A549 treated with ZK216348 at 1 μM for 4 hours (cell line): ENCODE data around the gene BCS1L. TPM values are rescaled to one million over a fixed set of nuclear protein-coding genes. Genes with fewer than 3 reads are reported as not detected.

ENCODE experiments used
- total RNA-seq: library from RNA; stranded (reverse); fragments of 200-300 nt; extraction: Qiagen RNA extraction; gene quantifications from 5 replicates; pipeline ENCODE4 v1.2.3, GENCODE V29; 2022; ENCODE audit warnings: low read depth

BCS1L gene
- total RNA-seq, result 32.8 to 52.6 TPM (median 44.7 TPM) in 5 replicates

GRCh38 chr2:218659258-218659987, at the start of gene BCS1L, which contains the start of gene ZNF142:
TSS of gene BCS1L (plus strand) at chr2:218659683. CDS start at chr2:218660988, 1,305 bp downstream.
TSS of gene ZNF142 (minus strand) at chr2:218659623. CDS start at chr2:218656429, 3,194 bp downstream.

GRCh38 chr2:218671654-218672566, 12.4 kb downstream of the BCS1L start, which contains the start of the genes RNF25 and STK36:
TSS of gene RNF25 (minus strand) at chr2:218672002. CDS start at chr2:218671970, 32 bp downstream.
TSS of gene STK36 (plus strand) at chr2:218672086. CDS start at chr2:218672830, 744 bp downstream.

GRCh38 chr2:218710687-218711549, 51.4 kb downstream of the BCS1L start, which contains the start of gene TTLL4:
TSS of gene TTLL4 (plus strand) at chr2:218710835. CDS start at chr2:218737677, 26,842 bp downstream.

Other genes starting within 250 kb of the BCS1L start
- gene VIL1, start 240.6 kb upstream of the BCS1L start, total RNA-seq, result 0.24 to 0.67 TPM (median 0.35 TPM) in 4 of 5 replicates, not detected in the other
- gene USP37, start 91.3 kb upstream of the BCS1L start, total RNA-seq, result 3.3 to 5.6 TPM (median 4.8 TPM) in 5 replicates
- 40.6 to 45.6 TPM (median 43.6 TPM) in 5 replicates for gene CNOT9, start 90.8 kb upstream of the BCS1L start, total RNA-seq
- gene PLCD4, start 51.8 kb upstream of the BCS1L start, total RNA-seq, result 0.24 to 0.90 TPM (median 0.46 TPM) in 5 replicates
- 10.6 to 21.6 TPM (median 17.0 TPM) in 5 replicates for gene ZNF142, start 60 bp upstream of the BCS1L start, total RNA-seq
- 44.9 to 53.4 TPM (median 48.5 TPM) in 5 replicates for gene RNF25, start 12.3 kb downstream of the BCS1L start, total RNA-seq
- gene STK36, start 12.4 kb downstream of the BCS1L start, total RNA-seq, result 7.2 to 17.3 TPM (median 13.8 TPM) in 5 replicates
- 26.7 to 30.8 TPM (median 27.5 TPM) in 5 replicates for gene TTLL4, start 51.2 kb downstream of the BCS1L start, total RNA-seq
- 0.17 to 0.20 TPM (median 0.17 TPM) in 3 of 5 replicates, not detected in the others for gene CYP27A1, start 122.5 kb downstream of the BCS1L start, total RNA-seq
- gene PRKAG3, start 172.1 kb downstream of the BCS1L start, total RNA-seq, result not detected in 5 replicates
- gene WNT6, start 200.1 kb downstream of the BCS1L start, total RNA-seq, result 0.08 to 0.21 TPM (median 0.14 TPM) in 3 of 5 replicates, not detected in the others
- gene WNT10A, start 221.2 kb downstream of the BCS1L start, total RNA-seq, result 0.19 to 0.31 TPM in 2 of 5 replicates, not detected in the others